ENCODE data around the gene ANXA6. TPM values are rescaled to one million over a fixed set of nuclear protein-coding genes. Genes with fewer than 3 reads are reported as not detected.

ANXA6 gene
- total RNA-seq, 2 experiments from 2014 or later, result 26.1 to 74.1 TPM

DNA sequence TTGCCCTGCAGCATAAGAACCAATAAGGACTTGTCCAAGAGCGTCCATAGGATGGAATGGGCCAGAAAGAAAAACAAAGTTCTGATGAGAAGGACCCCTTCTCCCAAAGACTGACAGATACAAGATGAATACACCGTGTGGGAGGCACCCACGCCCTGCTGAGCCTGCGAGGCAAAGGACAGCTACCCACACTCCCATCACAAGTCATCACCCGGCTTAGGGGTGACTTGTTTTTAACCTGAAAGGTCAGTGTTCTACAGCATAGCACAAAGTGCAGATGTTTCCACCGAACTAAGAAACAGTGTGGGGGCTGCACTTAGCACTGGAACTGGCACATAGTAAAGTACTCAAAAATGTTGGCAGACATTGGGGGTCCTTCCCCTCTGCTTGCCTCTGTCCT is 90.7 kb downstream of the ANXA6 start:
- ChIA-PET CTCF (ENCODE audit: unreplicated experiment) (no interaction called here), POLR2A (no interaction called here)
- no peaks in the 10 kb centered on the region for H3K9me2 ChIP-seq (ENCODE audit: insufficient read depth, low read length)
- no peak overlapping the region for H3K27ac ChIP-seq (ENCODE audit: low read depth, low read length, poor library complexity, severe bottlenecking)
- no peak overlapping the region for H3K4me2 ChIP-seq (ENCODE audit: low read length)
- peaks cover 5% of the 10 kb centered on the region; the same call in 1 of the 2 replicates for H4K20me1 ChIP-seq (ENCODE audit: insufficient read depth, low read length)
- no peak overlapping the region for H3K4me3 ChIP-seq (ENCODE audit: low read depth, low read length, poor library complexity, severe bottlenecking)
- TF ChIP-seq CTCF (conservative IDR thresholded peaks at IDR 0.05; ENCODE audit: low read length), result no peak
- TF ChIP-seq EZH2phosphoT487 (IDR thresholded peaks at IDR 0.05; ENCODE audit: borderline replicate concordance, low read depth, low read length), result no peak
- H3K36me3 ChIP-seq (ENCODE audit: insufficient read depth, low read length), result peaks cover 48% of the 10 kb centered on the region
- no TSS peak for BruUV-seq (replicated peaks)
- no peak for DNase-seq (ENCODE audit: low spot score)
- peaks cover 17% of the 10 kb centered on the region for H3K4me1 ChIP-seq (ENCODE audit: insufficient read depth, low read length, poor library complexity, severe bottlenecking)
- intact Hi-C loops (cut with micrococcal nuclease; ENCODE audit: unreplicated experiment), result no loop called here
- no peaks in the 10 kb centered on the region for H3K9me3 ChIP-seq (ENCODE audit: low read length)
- peaks cover 6% of the 10 kb centered on the region; the same call in 1 of the 2 replicates for H3K79me2 ChIP-seq (ENCODE audit: insufficient read depth, low read depth, low read length)
- H2AFZ ChIP-seq (ENCODE audit: low read length), result no peak overlapping the region

- H3K9me2 ChIP-seq (ENCODE audit: insufficient read depth, low read length), result no peaks in the 10 kb centered on the region
- H3K4me3 ChIP-seq (ENCODE audit: low read depth, low read length, poor library complexity, severe bottlenecking), result no peak overlapping the region
- TF ChIP-seq EZH2phosphoT487 (IDR thresholded peaks at IDR 0.05; ENCODE audit: borderline replicate concordance, low read depth, low read length) (no peak), CTCF (conservative IDR thresholded peaks at IDR 0.05; ENCODE audit: low read length) (no peak)
- POLR2A ChIA-PET, result interaction anchor here (0.6 kb wide), 1 partner anchor 77 kb away, joined by 3 read pairs; no protein-coding TSS in a partner anchor
- DNase-seq (ENCODE audit: low spot score), result no peak
- intact Hi-C loops (cut with micrococcal nuclease; ENCODE audit: unreplicated experiment), result no loop called here
- H3K27ac ChIP-seq (ENCODE audit: low read depth, low read length, poor library complexity, severe bottlenecking), result no peak overlapping the region
- peaks cover 59% of the 10 kb centered on the region for H3K36me3 ChIP-seq (ENCODE audit: insufficient read depth, low read length)
- peaks cover 18% of the 10 kb centered on the region for H3K4me1 ChIP-seq (ENCODE audit: insufficient read depth, low read length, poor library complexity, severe bottlenecking)
- CTCF ChIA-PET (ENCODE audit: unreplicated experiment), result no interaction called here
- H2AFZ ChIP-seq (ENCODE audit: low read length), result no peak overlapping the region
- no peak overlapping the region for H3K4me2 ChIP-seq (ENCODE audit: low read length)
- H3K79me2 ChIP-seq (ENCODE audit: insufficient read depth, low read depth, low read length), result peaks cover 6% of the 10 kb centered on the region; the same call in 1 of the 2 replicates
- peaks cover 5% of the 10 kb centered on the region; the same call in 1 of the 2 replicates for H4K20me1 ChIP-seq (ENCODE audit: insufficient read depth, low read length)
- no peaks in the 10 kb centered on the region for H3K9me3 ChIP-seq (ENCODE audit: low read length)
- BruUV-seq (replicated peaks), result no TSS peak
Observed at GRCh38 chr5:151065609-151066008, 92.0 kb downstream of the ANXA6 start.

- ChIA-PET POLR2A (interaction anchor here (0.6 to 0.7 kb wide), 3 partner anchors 77 to 305 kb away, joined by 3 read pairs; partner anchors contain the start of gene ANXA6), CTCF (ENCODE audit: unreplicated experiment) (no interaction called here)
- peaks cover 24% of the 10 kb centered on the region for H3K4me1 ChIP-seq (ENCODE audit: insufficient read depth, low read length, poor library complexity, severe bottlenecking)
- H2AFZ ChIP-seq (ENCODE audit: low read length), result no peak overlapping the region
- no peaks in the 10 kb centered on the region for H3K9me2 ChIP-seq (ENCODE audit: insufficient read depth, low read length)
- H3K4me3 ChIP-seq (ENCODE audit: low read depth, low read length, poor library complexity, severe bottlenecking), result no peak overlapping the region
- intact Hi-C loops (cut with micrococcal nuclease; ENCODE audit: unreplicated experiment), result no loop called here
- no peak for DNase-seq (ENCODE audit: low spot score)
- no peak for TF ChIP-seq EZH2phosphoT487 (IDR thresholded peaks at IDR 0.05; ENCODE audit: borderline replicate concordance, low read depth, low read length)
- BruUV-seq (replicated peaks), result no TSS peak
- H3K79me2 ChIP-seq (ENCODE audit: insufficient read depth, low read depth, low read length), result peaks cover 6% of the 10 kb centered on the region; the same call in 1 of the 2 replicates
- no peaks in the 10 kb centered on the region for H3K9me3 ChIP-seq (ENCODE audit: low read length)
- no peak overlapping the region for H3K4me2 ChIP-seq (ENCODE audit: low read length)
- H3K36me3 ChIP-seq (ENCODE audit: insufficient read depth, low read length), result peaks cover 60% of the 10 kb centered on the region
- H4K20me1 ChIP-seq (ENCODE audit: insufficient read depth, low read length), result peaks cover 5% of the 10 kb centered on the region; the same call in 1 of the 2 replicates
- H3K27ac ChIP-seq (ENCODE audit: low read depth, low read length, poor library complexity, severe bottlenecking), result no peak overlapping the region
Observed at GRCh38 chr5:151064916-151065499, 92.6 kb downstream of the ANXA6 start.

Data from OCI-LY7 (cell line).